DMS79 (cell line): Measurements from ENCODE around the gene POU2F2.
"Not testable (repeated sequence)": the region's sequence is repeated elsewhere in the genome, so short reads cannot be mapped to it uniquely, and the experiment has no call there.

Experiments used
- DNase-seq: peaks from one replicate; lab custom pipeline; 2025; lab: John Stamatoyannopoulos, UW

POU2F2 gene

DNA sequence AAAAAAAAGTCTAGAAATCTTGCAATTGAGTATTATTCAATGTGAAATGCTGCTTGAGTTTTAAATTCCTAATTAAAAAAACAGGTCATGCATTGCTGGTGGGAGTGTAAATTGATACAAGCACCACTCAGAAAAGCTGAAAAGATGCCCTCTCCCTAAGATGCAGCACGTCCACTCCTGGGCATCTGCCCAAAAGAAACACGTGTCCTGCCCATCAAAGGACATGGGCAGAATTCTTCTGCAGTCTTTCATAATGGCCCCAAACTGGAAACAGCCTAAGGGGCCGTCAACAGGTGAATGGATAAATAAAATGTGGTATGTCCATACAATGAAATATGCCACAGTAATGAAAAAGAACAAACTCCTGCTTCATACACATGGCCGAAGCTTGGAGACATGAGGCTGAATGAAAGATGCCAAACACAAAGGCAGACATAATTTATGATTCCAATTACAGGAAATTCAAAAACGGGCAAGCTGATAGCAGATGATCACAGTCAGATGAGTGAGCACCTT lies 7.8 kb downstream of the POU2F2 start:
- DNase-seq = no peak

DNA sequence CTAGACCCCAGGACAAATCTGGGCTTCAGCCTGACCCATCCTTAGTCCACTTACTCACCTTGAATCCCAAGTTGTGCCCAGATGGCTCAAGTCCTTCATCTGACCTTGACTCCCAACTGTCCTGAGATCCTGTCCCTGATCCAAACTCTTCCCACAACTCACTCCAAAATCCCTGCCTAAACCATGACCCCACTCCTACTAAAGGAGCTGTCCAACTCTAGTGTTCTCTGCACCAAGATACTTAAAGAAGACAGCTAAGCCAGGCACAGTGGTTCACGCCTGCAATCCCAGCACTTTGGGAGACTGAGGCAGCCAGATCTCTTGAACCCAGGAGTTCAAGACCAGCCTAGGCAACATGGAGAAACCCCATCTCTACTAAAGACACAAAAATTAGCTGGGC lies 8.5 kb downstream of the POU2F2 start:
- no peak for DNase-seq

DNA sequence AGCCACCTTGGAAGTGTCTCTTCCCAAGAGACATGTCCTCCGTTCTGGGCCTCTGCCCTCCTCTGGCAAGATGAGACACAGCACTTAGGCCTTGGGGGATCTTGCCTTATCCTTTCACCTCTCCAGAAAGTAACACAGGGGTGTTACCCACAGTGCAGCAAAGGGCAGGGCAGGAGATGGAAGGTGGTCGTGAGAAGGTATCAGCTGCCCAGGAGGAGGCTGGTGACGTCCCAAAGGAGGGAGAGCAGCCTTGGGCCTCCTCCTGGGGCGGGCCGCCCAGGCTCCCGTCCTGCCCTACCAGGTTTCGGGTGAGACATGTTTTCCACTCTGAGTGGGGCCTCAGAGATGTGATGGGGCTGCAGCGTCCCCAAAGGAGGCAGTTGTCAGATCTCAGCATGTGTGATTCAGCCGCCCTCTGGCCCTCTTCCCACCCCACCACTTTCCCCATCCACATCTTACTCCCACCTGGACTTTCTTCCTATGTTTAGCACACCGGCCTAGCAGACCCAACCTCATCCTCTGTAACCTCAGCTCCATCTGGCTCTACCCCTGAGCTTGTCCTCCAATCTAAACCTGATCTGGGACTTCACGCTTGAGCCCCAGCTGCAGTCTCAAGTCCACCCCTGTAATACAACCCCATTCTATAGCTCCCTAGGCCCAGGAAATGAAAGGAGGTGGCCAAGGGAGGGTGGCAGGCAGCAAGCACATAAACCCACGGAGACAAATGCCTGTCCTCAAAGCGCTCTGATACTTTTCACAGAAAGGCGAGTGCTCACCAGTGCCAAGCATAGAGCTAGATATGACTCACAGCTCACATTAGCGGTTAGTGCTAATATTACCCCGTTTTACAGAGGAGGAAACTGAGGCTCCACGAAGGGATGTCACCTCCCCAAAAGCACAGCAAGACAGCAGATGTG lies 9.3 kb downstream of the POU2F2 start:
- no peak for DNase-seq

DNA sequence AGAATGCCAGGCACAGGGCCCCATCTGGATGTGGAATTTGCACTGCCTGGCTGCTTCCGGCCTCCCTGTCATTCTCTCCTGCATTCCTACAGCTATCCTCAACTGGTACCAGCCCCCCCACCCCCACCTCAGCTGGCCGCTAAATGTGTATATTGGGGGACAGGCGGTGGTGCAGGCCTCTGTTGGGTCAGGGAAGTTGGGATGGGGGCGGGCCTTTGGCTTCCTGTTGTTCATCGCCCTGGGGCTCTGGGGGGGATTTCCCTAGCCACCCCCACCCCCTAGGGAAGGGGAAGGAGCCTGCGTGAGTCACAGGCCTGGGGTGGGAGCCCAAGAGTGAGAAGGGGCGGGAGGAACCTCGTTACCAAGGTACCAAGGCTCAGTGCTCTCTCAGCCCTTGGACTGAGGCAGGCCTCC lies 10.6 kb downstream of the POU2F2 start:
- no peak for DNase-seq

DNA sequence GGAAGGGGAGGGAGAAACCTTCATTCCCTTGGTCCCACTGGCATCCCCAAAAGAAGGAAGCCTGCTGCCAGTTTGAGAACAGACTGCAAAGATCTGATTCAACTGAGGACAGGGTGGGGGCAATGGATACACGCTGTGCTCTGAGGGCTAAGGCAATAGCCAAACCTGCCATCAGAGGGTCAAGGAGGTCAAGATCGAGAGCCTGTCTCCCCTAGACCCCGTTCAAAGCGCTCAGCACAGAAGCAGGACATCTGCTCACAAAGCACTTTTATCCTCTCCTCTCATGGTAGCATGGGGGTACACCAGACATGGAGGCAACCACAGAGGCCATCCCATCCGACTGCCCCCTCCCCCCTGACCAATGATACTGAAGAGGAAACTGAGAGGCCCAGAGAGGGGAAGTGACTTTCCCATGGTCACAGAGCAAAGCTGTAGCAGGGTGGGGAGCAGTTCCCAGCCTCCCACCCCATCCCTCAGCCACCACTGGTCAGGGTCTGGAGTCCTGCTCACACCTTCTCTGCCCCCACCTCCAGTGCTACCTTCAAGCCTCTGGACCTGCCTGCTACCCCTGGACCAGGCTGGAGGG lies 11.1 kb downstream of the POU2F2 start:
- no peak for DNase-seq

DNA sequence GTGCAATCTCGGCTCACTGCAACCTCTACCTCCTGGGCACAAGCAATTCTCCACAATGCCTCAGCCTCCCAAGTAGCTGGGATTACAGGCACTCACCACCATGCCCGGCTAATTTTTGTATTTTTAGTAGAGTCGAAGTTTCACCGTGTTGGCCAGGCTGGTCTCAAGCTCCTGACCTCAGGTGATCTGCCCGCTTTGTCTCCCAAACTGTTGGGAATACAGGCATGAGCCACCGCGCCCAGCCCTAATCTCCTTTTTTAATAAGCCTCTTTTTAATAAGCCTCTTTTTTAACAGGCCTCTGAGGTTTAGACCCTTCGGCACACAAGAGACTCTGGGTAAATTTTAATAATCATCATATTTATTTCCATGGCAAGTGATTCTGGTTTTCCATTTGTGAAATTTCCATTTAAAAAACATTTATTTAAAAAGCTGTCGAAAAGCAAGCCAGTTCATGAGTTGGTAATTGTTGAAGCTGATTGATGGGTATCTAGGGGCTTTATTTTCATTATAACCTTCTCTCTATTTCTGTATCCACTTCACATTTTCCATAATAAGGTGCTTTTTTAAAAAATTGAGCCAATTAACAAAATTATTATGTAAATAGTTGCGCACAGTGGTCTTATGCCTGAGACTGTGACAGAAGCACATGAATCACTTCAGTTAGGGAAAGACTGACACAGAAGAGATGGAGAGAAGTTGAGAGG lies 11.8 kb downstream of the POU2F2 start:
- DNase-seq = no peak

DNA sequence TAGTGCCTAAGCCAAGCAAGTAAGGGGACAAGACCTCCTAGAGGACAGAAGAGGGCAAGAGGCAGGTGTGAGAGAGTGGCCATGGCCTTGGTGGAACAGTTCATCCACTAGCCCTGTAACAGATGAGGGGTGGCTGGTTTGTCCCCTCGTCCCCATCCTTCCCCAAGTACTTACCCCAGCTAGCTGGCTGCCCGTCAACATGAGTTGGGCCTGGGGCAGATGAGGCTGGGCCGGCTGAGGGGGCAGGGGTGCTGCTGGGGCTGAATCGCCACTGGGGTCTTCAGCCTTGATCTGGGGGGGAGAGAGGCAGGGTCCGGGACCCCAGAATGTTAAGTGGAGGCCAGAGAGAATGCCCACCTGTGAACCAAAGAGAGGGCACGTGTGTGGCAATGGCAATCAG lies 15.2 kb downstream of the POU2F2 start:
- no peak for DNase-seq

DNA sequence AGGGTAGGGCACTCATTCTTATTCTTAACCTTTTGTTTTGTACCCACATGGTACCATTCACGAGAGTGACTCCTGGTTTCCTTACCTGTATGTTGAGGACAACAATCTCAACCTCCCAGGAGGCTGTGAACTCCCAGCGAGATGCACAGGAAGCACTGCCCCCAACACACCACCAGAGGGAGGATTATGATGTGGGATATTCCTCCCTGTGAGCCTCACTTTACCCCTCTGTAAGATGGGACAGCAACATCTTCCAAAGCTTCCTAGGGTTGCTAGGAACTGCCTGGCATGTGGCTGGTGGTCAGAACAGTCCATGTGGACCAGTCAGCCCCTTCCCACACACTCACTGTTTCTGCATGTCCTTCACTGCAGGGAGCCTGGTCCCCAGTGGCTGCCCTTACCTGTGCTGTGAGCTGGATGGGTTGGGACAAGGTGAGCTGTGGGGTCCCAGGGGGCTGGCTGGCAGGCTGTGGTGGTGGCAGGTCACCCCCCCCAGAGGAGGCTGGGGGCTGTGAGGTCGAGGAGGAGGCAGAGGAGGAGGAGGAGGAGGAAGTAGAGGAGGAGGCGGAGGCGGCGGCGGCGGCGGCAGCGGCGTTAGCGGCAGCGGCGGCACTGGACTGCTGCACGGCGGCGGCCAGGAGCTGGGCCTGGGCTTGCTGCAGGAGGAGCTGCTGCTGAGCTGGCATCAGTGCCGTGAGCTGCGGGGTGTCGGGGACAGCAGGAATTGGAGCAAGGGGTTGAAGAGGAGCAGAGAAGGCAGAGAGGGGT lies 15.8 kb downstream of the POU2F2 start:
- DNase-seq = no peak

DNA sequence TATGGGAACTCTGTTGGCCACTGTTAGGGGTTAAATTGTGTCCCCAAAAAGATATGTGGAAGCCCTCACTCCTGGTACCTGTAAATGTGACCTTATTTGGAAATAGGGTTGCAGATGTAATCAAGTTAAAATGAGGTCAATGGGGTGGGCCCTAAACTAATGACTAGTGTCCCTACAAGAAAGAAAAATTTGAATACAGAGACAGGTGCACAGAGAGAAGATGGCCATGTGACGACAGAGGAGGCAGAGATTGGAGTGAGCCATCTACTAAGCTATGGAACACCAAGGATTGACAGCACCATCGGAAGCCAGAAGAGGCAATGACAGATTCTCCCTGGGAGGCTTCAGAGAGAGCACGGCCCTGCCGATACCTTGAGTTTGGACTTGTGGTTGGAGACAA lies 16.5 kb downstream of the POU2F2 start:
- no peak for DNase-seq

DNA sequence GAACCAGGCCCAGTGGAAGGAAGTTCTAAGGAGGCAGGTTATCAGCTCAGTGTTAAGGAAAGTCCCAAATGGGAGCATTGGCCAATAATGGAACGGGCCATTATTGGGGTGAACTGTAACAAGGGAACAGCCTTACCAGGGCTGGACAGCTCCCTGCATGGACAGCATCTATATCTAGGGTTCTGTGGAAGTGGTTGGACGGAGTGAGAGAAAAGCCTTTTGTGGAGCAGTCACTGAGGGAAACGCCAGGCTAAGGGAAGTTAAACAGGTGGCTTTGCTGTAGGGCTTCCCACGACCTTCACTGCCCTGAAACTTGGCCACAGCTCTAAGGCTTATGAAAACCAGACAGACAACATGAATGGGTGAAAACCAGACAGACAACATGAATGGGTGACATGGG lies 17.0 kb downstream of the POU2F2 start:
- no peak for DNase-seq

DNA sequence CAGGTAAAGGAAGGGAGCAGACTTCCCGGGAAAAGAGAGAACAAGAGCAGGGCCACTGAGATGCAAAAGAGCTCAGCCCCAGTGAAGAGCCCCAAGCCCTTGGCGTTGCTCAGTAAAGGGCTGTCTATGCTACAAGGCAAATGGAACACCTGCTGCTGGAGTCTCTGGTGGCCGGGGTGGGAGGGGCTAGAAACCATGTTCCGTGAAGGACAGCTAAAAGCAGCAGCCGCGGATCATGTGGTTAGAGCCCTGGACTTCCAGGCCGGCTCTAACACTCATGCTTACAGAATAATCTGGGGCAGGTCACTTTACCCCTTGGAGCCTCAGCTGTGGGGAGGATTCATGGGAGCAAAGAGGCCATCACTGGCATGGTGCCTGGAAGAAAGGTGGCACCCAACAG lies 17.8 kb downstream of the POU2F2 start:
- peak; percentile 88 for DNase-seq

DNA sequence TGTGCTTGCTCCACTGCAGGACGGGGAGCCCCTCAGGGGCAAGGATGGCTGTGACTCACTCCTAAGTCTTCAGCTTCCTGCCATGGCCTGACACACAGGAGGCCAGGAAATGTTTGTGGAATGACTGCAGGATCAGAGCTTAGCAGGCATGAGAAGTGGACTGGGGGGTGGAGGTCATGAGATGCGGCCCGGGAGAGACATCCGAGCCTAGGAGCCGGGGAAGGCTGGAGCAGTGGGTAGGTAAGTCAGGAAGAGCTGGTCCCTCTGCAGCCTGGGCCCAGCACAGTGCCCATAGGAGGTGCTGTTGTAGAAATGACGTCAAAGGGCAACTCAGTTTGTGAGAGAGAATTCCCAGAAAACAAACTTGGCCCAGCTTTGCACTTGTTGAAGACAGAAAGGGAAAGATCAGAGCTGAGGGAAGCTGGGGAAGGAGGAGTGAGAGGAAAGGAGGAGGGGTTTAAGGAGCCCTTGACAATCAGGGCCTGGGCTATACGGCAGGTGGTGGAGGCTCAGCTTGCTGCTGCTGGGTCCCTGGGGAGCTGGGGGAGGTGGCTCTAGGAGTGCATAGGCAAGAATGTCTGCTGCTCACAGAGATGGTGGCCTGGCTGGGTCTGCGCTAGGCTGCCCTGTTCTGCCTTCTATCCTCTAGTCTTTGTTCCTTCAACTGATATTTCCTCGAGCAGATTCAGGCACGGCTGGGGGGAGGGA lies 18.5 kb downstream of the POU2F2 start:
- DNase-seq = peak; percentile 65

DNA sequence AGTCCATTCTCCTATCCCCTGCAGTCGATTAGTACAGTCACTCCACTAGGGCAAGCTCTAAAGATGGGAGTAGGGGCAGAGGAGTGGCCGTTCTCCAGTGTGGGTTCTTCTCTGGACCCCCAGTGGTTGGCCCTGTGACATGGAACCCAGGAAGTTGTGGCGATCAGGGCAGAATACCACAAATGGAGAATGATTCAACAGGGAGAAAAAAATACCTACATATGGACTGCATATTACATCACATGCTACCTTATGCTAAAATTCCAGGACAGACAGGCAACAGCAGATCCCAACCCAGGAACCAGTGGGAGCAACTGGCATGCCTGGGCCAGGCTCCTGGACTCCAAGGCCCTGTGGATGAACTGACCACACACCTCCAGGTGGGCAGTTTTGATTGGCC lies 20.4 kb downstream of the POU2F2 start:
- DNase-seq = no peak

DNA sequence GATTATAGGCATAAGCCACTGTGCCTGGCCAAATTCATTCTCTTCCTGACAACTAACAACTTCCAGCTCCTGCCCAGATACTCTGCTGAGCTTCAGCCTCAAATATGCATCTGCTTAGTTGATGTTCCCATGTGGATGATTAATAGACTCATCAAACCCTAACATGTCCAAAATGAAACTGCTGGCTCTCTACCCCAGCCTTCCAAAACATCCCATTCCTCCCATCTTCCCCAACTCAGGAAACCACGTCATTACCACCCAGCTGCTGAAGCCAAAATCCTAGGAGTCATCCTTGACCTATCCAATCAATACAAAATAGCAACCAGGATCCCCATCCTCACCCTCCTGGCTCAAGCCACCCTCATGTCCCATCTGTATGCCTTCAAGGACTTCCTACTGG lies 20.9 kb downstream of the POU2F2 start:
- no peak for DNase-seq

DNA sequence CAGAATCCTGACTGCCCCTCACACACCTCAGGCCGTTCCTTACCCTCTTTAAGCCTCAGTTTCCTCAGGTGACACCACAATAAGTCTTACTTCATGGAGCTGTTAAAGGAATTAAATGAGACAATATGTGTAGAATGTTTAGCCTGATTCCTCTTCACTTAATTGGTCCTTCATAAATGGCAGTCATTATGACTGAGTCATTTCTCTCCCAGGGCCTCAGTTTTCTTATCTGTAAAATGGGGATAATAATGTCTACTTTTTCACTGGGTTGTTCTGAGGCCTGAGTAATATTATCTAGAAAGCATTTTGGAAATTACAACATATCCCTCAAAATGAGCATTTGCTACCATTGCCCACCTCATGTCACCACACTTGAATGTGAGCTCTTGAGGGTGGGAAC lies 21.6 kb downstream of the POU2F2 start:
- no peak for DNase-seq

DNA sequence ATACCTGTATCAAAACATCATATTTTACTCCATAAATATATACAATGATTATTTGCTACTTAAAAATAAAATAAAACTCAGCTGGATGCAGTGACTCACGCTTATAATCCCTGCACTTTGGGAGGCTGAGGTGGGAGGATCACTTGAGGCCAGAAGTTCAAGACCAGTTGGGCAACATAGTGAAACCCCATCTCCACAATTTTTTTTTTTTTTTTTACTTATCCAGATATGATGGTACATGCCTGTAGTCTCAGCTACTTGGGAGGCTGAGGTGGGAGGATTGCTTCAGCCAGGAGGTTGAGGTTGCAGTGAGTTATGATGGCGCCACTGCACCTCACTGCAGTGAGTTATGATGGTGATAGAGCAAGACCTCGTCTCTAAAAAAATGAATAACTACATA lies 22.4 kb downstream of the POU2F2 start:
- no peak for DNase-seq

DNA sequence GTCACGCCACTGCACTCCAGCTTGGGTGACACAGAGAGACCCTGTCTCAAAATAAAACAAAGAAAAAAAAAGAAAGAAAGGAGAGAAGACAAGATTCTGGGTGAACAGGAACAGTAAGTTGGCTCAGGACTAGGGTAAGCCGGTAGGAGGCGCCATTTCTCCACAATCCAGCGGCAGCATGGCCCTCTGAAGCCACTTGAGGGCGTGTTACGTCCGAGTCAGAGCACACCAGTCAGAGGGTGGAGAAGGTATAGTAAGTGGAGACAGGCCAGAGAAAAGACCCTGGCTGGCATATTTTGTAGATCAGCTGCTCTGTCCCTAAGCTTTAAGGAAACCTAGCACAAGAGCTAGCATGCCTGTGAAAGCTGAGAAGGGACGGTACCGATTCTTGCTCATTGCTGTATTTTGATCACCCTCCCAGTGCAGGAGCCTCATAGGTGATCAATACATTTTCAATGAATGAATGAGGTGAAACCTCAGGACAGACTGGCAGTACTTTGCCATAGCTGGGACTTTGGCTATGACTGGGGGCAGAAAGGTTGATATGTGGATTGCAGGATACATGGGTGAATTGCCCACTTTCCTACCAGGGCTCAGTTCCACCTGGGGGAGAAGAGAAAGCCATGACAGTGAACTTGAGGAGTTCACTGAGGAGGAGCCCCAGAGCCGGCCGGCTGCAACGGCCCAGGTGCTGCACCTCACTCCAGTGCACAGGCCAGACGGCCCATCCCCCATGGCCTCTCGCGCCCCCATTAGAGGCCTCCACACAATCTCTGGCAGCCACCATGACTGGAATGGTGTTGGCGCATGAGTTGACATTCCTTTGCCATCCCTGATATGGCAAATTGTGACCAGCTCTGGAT lies 23.5 kb downstream of the POU2F2 start:
- peak; percentile 67 for DNase-seq

DNA sequence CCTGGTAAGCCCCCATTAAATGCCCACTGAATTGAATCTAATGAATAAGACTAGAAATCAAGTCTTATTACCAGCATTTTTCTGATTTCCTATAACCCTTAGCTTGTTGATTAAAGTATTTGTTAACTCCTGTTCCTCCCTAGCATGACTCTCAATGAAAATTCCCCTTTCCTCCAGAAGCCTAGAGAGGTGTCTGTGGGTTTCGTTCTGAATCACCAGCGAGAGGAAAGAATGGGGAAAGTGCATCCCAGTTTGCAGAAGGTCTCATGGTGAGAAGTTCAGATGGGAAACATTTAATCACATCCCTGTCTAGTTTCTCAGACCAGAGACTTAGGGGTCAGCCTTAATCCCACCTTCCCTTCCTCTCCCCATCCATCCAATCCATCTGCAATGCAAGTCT lies 26.9 kb downstream of the POU2F2 start:
- no peak for DNase-seq

DNA sequence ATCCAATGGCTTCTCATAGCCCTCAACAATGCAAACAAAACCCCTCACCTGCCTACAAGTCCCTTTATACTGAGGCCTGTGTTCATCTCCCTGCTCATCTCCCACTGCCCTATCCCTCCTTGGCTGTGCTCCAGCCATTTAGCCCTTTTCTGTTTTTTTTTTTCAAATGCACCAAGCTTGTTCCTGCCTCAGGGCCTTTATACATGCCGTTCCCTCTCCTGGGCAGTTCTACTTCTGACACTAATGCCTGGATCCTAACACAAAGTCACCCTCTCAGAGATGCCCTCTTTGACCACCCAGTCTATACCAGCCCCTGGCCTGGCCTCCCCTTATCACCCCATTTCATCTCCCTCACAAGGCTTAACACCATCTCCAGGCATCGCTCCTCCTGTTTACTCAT lies 29.4 kb downstream of the POU2F2 start:
- no peak for DNase-seq

DNA sequence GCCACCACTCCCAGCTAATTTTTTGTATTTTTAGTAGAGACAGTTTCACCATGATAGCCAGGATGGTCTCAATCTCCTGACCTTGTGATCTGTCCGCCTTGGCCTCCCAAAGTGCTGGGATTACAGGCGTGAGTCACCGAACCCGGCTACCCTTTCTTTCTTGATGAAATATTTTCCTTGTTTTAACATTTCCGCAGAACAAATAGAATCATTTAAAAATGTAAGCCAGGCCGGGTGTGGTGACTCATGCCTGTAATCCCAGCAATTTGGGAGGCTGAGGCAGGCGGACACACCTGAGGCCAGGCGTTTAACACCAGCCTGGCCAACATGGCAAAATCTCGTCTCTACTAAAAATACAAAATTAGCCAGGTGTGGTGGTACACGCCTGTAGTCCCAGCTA lies 32.0 kb downstream of the POU2F2 start:
- not testable (repeated sequence) for DNase-seq
